ENCODE measurements around the gene TBCA. TPM values are rescaled to one million over a fixed set of nuclear protein-coding genes. Genes with fewer than 3 reads are reported as not detected.

The TBCA gene
- total RNA-seq, 1 experiment from 2014 or later: 330 TPM

- BruUV-seq (replicated peaks): no TSS peak
- Mint-ChIP-seq H3K36me3 (ENCODE audit: insufficient read depth, unreplicated experiment) (no peaks in the 10 kb centered on the region), H3K27ac (ENCODE audit: unreplicated experiment) (no peak overlapping the region), H3K27me3 (ENCODE audit: insufficient read depth, unreplicated experiment) (peaks cover 44% of the 10 kb centered on the region), H3K4me3 (ENCODE audit: unreplicated experiment) (peak overlapping the region; percentile 82), H3K9me3 (ENCODE audit: unreplicated experiment) (no peaks in the 10 kb centered on the region), H3K4me1 (ENCODE audit: low read depth, unreplicated experiment) (peaks cover 25% of the 10 kb centered on the region)
- no peak for TF ChIP-seq CTCF (IDR thresholded peaks at IDR 0.05; ENCODE audit: insufficient read depth in 1 of 2, low read depth in 1 of 2, low read length in 1 of 2, severe bottlenecking in 1 of 2, unreplicated experiment in 1 of 2)
- CTCF ChIA-PET: no interaction called here
- no peak for DNase-seq
- POLR2A ChIA-PET: no interaction called here
- H3K9me3 ChIP-seq: no peaks in the 10 kb centered on the region
- intact Hi-C loops (cut with micrococcal nuclease; ENCODE audit: unreplicated experiment): loop anchor here (5.0 kb wide), 1 partner anchor 366 kb away; no protein-coding TSS in a partner anchor
- peaks cover 10% of the 10 kb centered on the region; the same call in 1 of the 2 replicates for H3K4me1 ChIP-seq
- H3K4me3 ChIP-seq (ENCODE audit: low read depth, low read length): no peak overlapping the region
- no peaks in the 10 kb centered on the region for H3K36me3 ChIP-seq (ENCODE audit: control insufficient read depth, insufficient read depth, low read length)
- no peaks in the 10 kb centered on the region; the same call in 1 of the 2 replicates for H3K27me3 ChIP-seq (replicated peaks; ENCODE audit: control insufficient read depth, insufficient read depth, low read length)
These were observed 134.7 kb downstream of the TBCA start for GRCh38 chr5:77641397-77641943.

Other genes starting within 250 kb of the TBCA start
- gene OTP, start 137.6 kb downstream of the TBCA start, total RNA-seq (2022): 0.11 TPM in 1 of 2 replicates, not detected in the other

Measured in Caco-2 (cell line).